H4 (cell line): ENCODE results near the gene SGSM1. TPM values are rescaled to one million over a fixed set of nuclear protein-coding genes. Genes with fewer than 3 reads are reported as not detected.
A peak's percentile ranks its signal among the peaks of the same experiment; 100 is the strongest.

Experiments
- DNase-seq: peaks from one replicate; pipeline ENCODE4 v3.0.0-alpha.2; 2015; ENCODE audit warnings: low spot score
- total RNA-seq: library from RNA; depleted of rRNA; stranded (reverse); fragments of >200 nt; shearing (Covaris generic); gene quantifications from 2 replicates; pipeline ENCODE4 v1.2.3, GENCODE V29; 2014

The SGSM1 gene
- total RNA-seq, 1 experiment from 2014 or later, result 0.23 TPM

DNA sequence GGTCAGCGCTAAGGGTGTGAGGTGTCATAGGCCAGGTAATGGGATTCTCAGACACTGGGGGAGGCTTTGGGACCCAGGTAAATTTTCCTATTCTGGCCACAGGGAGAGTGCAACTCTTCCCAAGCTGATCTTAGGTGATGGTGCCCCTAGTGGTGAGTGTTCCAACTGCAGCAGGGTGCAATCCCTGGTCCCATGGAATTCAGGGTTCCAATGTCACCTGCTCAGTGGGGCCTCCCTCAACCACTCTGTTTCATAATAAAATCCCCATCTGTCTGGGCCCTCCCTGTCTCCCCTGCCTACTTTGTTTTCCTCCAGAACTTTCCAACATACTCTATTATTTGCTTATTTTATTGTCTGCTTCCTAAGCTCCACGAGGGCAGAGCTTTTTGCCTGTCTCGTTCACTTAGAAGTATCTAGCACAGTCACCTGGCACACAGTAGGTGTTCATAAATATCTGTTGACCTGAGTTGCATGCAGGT, 2.9 kb upstream of the SGSM1 start:
- no peak for DNase-seq

GRCh38 chr22:24806663-24807001, 621 bp downstream of the SGSM1 start:
- DNase-seq, result no peak

DNA sequence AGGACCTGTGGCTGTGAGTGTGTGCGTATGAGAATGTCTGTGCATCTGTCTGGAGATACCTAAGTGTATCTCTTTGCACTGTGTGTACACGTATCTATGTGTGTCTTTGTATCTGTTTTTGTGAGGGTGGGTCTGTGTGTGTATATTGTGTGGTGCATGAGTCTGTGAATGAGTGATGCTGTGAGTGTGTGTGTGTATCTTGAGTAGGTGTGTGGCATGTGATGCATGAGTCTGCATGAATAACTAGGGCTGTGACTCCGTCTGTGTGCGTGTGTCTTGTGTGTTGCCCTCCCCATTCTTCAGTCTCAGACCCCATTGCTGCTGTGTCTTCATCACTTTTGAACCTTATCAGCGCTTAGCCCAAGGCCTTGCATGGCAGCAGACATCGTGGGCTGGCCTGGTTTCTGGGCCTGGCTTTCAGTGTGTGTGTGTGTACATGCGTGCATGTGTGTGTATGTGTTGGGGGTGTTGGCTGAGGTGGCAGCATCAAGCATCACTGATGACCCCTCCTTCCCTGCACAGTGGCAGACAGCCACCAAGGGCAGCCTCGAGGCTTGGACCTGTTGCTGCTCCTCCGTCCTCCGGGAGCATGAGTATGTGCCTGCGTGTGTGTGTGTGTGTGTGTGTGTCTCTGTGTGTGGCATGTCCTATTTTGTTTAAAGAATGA, 1.4 kb downstream of the SGSM1 start:
- DNase-seq, result no peak

DNA sequence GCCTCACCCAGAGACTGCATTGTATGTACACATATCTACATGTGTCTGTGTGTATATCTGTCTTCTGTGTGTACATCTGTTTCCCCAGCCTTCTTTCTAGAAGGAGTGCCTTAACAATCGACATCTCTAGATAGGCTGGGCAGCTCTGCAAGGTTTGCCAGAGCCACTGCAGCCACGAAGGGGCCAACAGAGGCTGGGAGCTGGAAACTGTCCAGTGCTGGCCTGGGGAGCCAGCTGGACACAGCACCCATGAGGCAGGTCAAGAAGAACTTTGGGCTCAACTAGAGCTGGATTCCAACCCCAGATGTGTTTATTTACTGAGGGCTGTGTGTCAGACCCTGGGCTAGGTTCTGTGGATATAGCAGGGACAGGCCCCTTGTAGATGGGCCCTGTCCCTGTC, 3.3 kb downstream of the SGSM1 start:
- no peak for DNase-seq

DNA sequence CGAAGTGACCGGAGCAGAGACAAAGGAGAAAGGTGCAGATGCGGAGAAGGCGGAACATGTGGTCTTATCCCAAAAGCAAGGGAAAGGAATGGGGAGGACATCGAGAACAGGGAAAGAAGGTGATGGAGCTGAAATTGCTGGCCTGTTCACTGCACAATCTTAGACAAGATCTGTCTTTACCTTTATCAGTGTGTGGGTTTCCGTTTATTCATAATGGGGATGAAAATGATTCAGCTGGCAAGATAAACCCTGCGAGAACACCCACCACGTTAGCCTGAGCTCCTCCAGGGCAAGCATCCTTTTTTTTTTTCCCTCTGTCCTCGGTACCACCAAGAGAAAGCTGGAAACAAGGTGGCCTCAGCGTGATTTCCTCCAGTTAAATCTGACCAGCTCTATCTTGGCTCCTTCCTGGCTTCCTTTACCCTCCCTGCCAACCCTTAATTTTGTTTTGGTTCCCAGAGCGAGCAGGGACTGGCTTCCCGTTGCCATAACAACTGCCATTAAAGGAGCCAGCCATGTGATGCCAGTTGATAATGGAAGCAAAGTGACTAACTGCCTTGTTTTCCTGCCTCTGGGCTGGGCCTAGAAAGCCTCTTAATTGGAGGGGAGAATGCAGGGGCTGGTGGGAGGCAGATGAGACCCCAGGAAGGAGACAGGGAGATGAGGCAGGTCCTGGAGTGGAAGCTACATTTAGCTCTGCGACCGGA, 4.2 kb downstream of the SGSM1 start:
- DNase-seq, result peak; percentile 58

DNA sequence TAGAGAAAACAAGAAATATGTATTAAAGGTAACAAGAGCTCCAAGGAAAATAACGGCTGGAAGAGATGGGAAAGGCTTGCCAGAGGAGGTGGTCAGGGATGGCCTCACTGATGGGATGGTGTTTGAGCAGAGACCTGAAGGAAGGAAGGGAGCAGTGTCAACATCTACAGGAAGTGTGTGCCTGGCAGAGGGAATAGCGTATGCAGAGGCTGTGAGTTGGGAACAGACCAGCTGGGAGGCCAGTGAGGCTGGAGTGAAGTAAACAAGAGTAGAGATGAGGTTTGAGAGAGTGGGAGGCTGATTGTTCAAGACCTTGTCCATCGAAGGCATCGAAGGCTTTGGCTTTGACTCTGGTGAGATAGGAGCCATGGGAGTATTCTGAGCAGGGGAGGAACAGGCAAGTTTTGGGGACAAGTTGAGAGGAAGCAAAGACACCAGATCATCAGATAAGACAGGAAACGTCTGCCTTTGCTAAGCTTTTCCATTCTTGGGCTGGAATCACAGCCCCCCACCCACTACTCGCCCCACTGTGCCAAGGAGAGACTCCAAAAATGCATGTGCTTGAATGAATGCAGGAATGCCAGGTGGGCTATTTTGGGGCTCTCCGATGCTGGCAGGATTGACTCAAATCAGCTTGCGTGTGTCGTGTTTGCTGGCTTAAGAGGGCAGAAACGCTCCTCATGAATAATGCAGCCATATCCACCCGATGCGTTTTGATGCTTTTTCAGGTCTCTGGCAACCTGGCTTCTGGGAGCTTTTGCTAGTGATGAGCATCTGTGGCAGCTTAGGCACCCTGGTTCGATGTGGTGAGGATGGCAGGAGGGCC, 7.2 kb downstream of the SGSM1 start:
- no peak for DNase-seq

GRCh38 chr22:24813861-24814770, 8.1 kb downstream of the SGSM1 start:
- no peak for DNase-seq

DNA sequence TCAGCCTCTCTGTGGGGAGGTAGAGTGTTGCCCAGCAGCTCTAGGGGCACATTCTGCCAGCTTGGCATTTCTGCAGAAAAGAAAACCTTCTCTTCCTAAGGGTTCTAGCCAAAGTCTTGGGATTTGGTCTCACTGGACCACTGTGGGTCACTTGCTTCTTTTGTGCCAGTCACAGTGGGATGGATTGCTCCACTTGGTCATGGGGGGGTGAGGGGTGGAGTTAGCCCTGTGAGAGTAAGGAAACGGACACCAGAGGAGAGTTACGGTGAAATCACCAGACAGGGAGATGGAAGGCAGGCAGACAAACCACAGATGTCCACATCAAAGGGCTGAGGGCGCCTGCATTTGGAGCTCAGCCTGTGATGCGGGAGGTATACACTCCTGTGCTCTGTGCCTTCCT, 10.8 kb downstream of the SGSM1 start:
- DNase-seq, result no peak

DNA sequence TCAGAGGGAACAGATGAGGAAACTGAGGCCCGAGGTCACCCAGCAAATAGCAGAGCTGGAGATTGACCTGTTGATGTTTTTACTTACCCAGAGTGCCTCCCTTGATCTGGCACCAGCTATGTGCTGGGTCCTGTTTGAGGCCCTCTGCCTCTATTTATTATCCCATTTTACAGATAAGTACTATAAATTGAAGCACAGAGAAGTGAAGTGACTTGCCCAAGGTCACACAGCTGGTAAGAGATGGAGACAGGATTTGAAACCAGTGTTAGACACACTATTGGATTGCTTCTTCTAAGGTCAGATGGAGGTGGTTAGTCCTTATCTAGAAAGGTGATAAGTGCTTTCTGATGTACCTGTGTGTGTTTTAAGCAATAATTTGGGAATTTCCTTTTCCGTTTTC, 13.5 kb downstream of the SGSM1 start:
- DNase-seq, result no peak

GRCh38 chr22:24819911-24820461, 14.0 kb downstream of the SGSM1 start:
- no peak for DNase-seq

DNA sequence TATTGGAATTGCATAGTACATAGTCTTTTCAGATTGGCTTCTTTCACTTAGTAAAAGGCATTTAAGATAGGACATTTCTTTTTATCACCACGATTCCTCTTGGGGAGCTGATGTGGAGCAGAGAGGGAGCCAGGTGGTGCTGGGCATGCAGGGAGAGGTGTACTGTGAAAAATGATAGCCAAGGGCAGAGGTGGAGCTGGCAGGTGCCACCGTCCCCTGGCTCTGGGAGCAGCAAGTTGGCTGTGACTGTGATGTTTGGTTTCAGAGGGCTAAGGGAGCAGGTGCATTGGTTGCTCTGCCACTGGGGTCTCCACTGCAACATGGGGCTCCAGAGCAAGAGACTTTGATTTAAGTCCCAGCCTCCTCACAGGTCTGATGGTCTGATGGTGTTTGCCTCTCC, 16.5 kb downstream of the SGSM1 start:
- DNase-seq, result no peak

- DNase-seq, result no peak
Observed at GRCh38 chr22:24823787-24824186, 17.8 kb downstream of the SGSM1 start.

- DNase-seq, result no peak
Observed at GRCh38 chr22:24824250-24824649, 18.2 kb downstream of the SGSM1 start.

DNA sequence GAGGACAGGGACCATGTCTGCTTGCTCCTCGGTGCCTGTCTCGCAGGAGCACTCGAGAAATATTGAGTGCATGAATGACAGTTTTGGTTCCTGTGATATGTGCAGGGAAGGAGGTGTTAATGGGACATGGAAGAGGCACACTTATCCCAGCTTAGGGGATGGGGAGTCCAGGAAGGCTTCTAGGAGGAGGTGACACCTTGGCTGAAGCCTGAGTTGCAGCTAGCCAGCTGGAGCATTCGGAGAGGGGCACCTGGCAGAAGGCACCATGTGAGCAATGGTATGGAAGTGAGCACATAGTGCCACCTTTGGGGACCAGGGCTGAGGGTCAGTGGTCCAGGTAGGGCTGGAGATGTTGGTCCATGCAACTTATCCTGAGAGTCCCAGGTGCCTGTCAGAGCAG, 18.9 kb downstream of the SGSM1 start:
- no peak for DNase-seq

- DNase-seq, result no peak
Observed at GRCh38 chr22:24826710-24827285, 20.8 kb downstream of the SGSM1 start.

- no peak for DNase-seq
Observed at GRCh38 chr22:24827296-24827695, 21.3 kb downstream of the SGSM1 start.

DNA sequence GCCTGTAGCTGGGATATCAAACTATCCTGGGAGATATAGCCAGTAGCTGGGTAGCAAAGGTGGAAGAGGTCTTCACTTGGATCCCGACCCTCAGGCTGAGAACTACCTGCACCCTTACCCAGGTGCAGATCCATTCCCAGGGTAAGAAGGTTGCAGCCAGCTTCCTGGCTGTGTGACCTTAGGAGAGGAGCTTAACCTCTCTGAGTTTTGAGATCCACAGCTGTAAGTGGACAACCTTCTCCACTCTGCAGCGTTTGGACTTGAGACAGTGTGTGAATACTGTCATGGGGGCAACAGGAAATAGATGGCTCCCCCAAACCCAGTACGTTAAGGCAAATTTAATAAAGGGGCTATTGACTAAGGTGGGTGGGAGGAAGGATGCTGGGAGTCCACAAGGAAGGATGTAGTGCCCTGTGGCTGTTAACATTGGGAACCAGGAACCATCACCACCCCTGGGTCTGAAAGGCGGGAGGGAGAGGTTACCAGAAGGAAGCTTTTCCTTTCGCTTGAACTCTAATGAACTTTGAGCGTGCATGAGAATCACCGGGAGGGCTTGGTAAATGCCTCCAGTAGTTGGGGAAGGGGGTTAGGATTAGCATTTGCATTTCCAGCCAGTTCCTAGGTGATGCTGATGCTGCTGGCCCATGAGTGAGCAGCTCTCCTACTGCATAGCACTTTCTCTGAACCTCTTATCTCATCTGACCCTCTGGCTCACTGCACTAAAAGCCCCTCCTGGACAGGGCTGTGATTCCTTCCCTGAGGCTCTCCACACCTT, 24.4 kb downstream of the SGSM1 start:
- DNase-seq, result no peak

GRCh38 chr22:24831687-24832086, 25.7 kb downstream of the SGSM1 start:
- DNase-seq, result no peak

DNA sequence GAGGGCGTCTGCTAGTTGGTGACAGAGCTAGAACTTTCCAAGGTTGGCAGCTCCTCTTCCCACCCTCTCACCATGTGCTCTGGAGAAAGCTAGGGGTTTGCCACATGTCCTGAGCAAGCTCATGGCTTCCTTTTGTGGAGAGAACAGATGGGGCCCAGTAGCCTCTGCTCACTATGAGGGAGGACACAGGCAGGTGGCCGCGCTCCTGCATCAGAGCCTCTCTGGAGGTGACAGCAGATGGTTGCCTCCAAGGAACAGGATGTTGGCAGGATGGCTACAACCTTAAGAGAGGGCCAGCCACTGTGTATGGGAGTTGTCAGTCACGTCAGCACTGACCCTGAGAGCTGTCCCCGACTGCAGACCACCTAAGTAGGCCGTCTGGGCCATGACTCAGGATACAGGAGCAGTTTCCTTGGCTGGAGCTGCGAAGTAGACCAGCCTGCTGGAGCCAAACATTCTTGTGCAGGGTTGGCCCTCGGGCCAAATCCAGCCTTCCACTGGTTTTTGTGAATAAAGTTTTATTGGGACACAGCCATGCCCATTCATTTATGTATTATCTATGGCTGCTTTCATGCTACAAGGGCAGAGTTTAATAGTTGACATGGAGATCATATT, 28.0 kb downstream of the SGSM1 start:
- no peak for DNase-seq
